KMS-11 (cell line): ENCODE results near the gene NT5E.

ENCODE experiments used
- H2AFZ ChIP-seq: fragments of 200-600 bp; sonication (generic); 2 replicates; pipeline ENCODE4 v1.6.1; 2016; ENCODE audit warnings: antibody characterized with exemption, mixed run types, low read depth
- H3K27ac ChIP-seq: fragments of 200-600 bp; sonication (generic); 2 replicates; pipeline ENCODE4 v1.6.1; 2016; ENCODE audit warnings: mild to moderate bottlenecking, mixed run types
- H3K27me3 ChIP-seq: fragments of 200-600 bp; sonication (generic); 2 replicates; pipeline ENCODE4 v1.6.1; 2017; ENCODE audit warnings: mild to moderate bottlenecking, low read depth, mixed run types, moderate library complexity; ENCODE audit not compliant: insufficient read depth
- H3K36me3 ChIP-seq: fragments of 200-600 bp; sonication (generic); 2 replicates; pipeline ENCODE4 v1.6.1; 2017; ENCODE audit warnings: mild to moderate bottlenecking, mixed run types; ENCODE audit not compliant: insufficient read depth
- H3K4me1 ChIP-seq: fragments of 200-600 bp; sonication (generic); 2 replicates; pipeline ENCODE4 v1.6.1; 2016; ENCODE audit warnings: mild to moderate bottlenecking, low read depth, mixed run types; ENCODE audit not compliant: poor library complexity, severe bottlenecking
- H3K4me2 ChIP-seq: fragments of 200-600 bp; sonication (generic); 2 replicates; pipeline ENCODE4 v1.7.0; 2016; ENCODE audit warnings: mild to moderate bottlenecking, mixed run types
- H3K4me3 ChIP-seq: fragments of 200-600 bp; sonication (generic); IDR thresholded peaks from 2 replicates; pipeline ENCODE4 v1.6.1; 2017; ENCODE audit warnings: low read depth, low read length, mixed read lengths; ENCODE audit not compliant: insufficient read depth
- H3K79me2 ChIP-seq: fragments of 200-600 bp; sonication (generic); 2 replicates; pipeline ENCODE4 v1.6.1; 2016; ENCODE audit warnings: low read depth, mixed run types; ENCODE audit not compliant: insufficient read depth
- H3K9ac ChIP-seq: fragments of 200-600 bp; sonication (generic); 2 replicates; pipeline ENCODE4 v1.6.1; 2016; ENCODE audit warnings: mild to moderate bottlenecking, mixed run types
- H4K20me1 ChIP-seq: fragments of 200-600 bp; sonication (generic); 2 replicates; pipeline ENCODE4 v1.6.1; 2016; ENCODE audit warnings: mild to moderate bottlenecking, mixed run types; ENCODE audit not compliant: insufficient read depth
- CTCF ChIP-seq: fragments of 200-600 bp; sonication (generic); conservative IDR thresholded peaks from 2 replicates; pipeline ENCODE4 v1.6.1; 2017; ENCODE audit warnings: low read depth, mild to moderate bottlenecking, antibody characterized with exemption, low read length, moderate library complexity, mixed read lengths

The NT5E gene

GRCh38 chr6:85418059-85418458 lies 31.8 kb upstream of the NT5E start:
- no peaks in the 10 kb centered on the region for H3K79me2 ChIP-seq
- H4K20me1 ChIP-seq, result no peaks in the 10 kb centered on the region
- H3K27ac ChIP-seq, result no peak overlapping the region
- H3K4me1 ChIP-seq, result no peaks in the 10 kb centered on the region
- H2AFZ ChIP-seq, result no peak overlapping the region
- TF ChIP-seq CTCF, result no peak
- no peak overlapping the region for H3K4me3 ChIP-seq
- no peak overlapping the region for H3K4me2 ChIP-seq
- H3K27me3 ChIP-seq, result no peaks in the 10 kb centered on the region
- no peaks in the 10 kb centered on the region for H3K36me3 ChIP-seq
- H3K9ac ChIP-seq, result no peak overlapping the region

- H3K36me3 ChIP-seq, result no peaks in the 10 kb centered on the region
- no peaks in the 10 kb centered on the region for H3K4me1 ChIP-seq
- no peaks in the 10 kb centered on the region for H3K79me2 ChIP-seq
- no peak for TF ChIP-seq CTCF
- H2AFZ ChIP-seq, result no peak overlapping the region
- H3K9ac ChIP-seq, result no peak overlapping the region
- H3K27ac ChIP-seq, result no peak overlapping the region
- H3K27me3 ChIP-seq, result no peaks in the 10 kb centered on the region
- no peaks in the 10 kb centered on the region for H4K20me1 ChIP-seq
- H3K4me3 ChIP-seq, result no peak overlapping the region
- no peak overlapping the region for H3K4me2 ChIP-seq
These were observed 30.7 kb upstream of the NT5E start for GRCh38 chr6:85419046-85419759.

GRCh38 chr6:85420551-85420950 lies 29.3 kb upstream of the NT5E start:
- Histone ChIP-seq H3K27me3 (no peaks in the 10 kb centered on the region), H3K36me3 (no peaks in the 10 kb centered on the region), H3K4me3 (no peak overlapping the region), H3K4me1 (no peaks in the 10 kb centered on the region), H2AFZ (no peak overlapping the region), H3K9ac (no peak overlapping the region), H3K4me2 (no peak overlapping the region), H4K20me1 (no peaks in the 10 kb centered on the region), H3K79me2 (no peaks in the 10 kb centered on the region), H3K27ac (no peak overlapping the region)
- TF ChIP-seq CTCF, result no peak

- H3K79me2 ChIP-seq, result no peaks in the 10 kb centered on the region
- no peak overlapping the region for H3K4me3 ChIP-seq
- H2AFZ ChIP-seq, result no peak overlapping the region
- no peak overlapping the region for H3K4me2 ChIP-seq
- H3K4me1 ChIP-seq, result no peaks in the 10 kb centered on the region
- no peak overlapping the region for H3K27ac ChIP-seq
- H3K27me3 ChIP-seq, result no peaks in the 10 kb centered on the region
- no peaks in the 10 kb centered on the region for H4K20me1 ChIP-seq
- no peak overlapping the region for H3K9ac ChIP-seq
- no peak for TF ChIP-seq CTCF
- H3K36me3 ChIP-seq, result no peaks in the 10 kb centered on the region
These were observed 28.7 kb upstream of the NT5E start for GRCh38 chr6:85421181-85421580.
